ENCODE results near the gene TMEM72.

- no peak for TF ChIP-seq CTCF (IDR thresholded peaks at IDR 0.05)
- TF ChIP-seq EP300 (IDR thresholded peaks at IDR 0.05): no peak
Measured at GRCh38 chr10:44886966-44887365, 24.2 kb upstream of the TMEM72 start.
